ENCODE data around the gene ZCCHC2. TPM values are rescaled to one million over a fixed set of nuclear protein-coding genes. Genes with fewer than 3 reads are reported as not detected.

The ZCCHC2 gene
- total RNA-seq, 4 donors from 2014 or later, result 9.3 to 15.3 (median 11.3) TPM

GRCh38 chr18:62494764-62495163, 28.1 kb upstream of the ZCCHC2 start:
- Histone ChIP-seq H3K9me3 (no peaks in the 10 kb centered on the region), H3K36me3 (no peaks in the 10 kb centered on the region), H3K4me1 (no peaks in the 10 kb centered on the region), H3K4me3 (no peak overlapping the region), H3K27ac (no peak overlapping the region), H3K27me3 (peaks cover 0 to 52% (median 0%) of the 10 kb centered on the region in 4 donors)
- no peak for DNase-seq
- TF ChIP-seq POLR2A (IDR thresholded peaks at IDR 0.05), result no peak
- TF ChIP-seq CTCF (IDR thresholded peaks at IDR 0.05), result no peak
- intact Hi-C loops (cut with DNase I), result no loop called here
- 60 to 66% methylated on average over 3 of the region's 3 CpGs for WGBS, 2 donors

GRCh38 chr18:62496262-62496661, 26.6 kb upstream of the ZCCHC2 start:
- no peaks in the 10 kb centered on the region for H3K9me3 ChIP-seq
- intact Hi-C loops (cut with DNase I), result no loop called here
- H3K36me3 ChIP-seq, result no peaks in the 10 kb centered on the region
- H3K4me3 ChIP-seq, result no peak overlapping the region
- 82 to 87% methylated on average over 2 of the region's 2 CpGs for WGBS, 2 donors
- no peak overlapping the region for H3K27ac ChIP-seq
- TF ChIP-seq POLR2A (IDR thresholded peaks at IDR 0.05), result no peak
- no peak for TF ChIP-seq CTCF (IDR thresholded peaks at IDR 0.05)
- no peaks in the 10 kb centered on the region for H3K4me1 ChIP-seq
- H3K27me3 ChIP-seq, result peaks cover 0 to 42% (median 0%) of the 10 kb centered on the region in 4 donors
- DNase-seq, result no peak

GRCh38 chr18:62497190-62497772, 25.5 kb upstream of the ZCCHC2 start:
- Histone ChIP-seq H3K4me1 (no peaks in the 10 kb centered on the region), H3K27ac (no peak overlapping the region), H3K4me3 (no peak overlapping the region), H3K36me3 (no peaks in the 10 kb centered on the region), H3K9me3 (no peaks in the 10 kb centered on the region), H3K27me3 (peaks cover 0 to 31% (median 0%) of the 10 kb centered on the region in 4 donors)
- TF ChIP-seq POLR2A (IDR thresholded peaks at IDR 0.05) (no peak), CTCF (IDR thresholded peaks at IDR 0.05) (no peak)
- DNase-seq, result no peak
- intact Hi-C loops (cut with DNase I), result no loop called here
- 76% methylated on average over 6 to 13 of the region's 13 CpGs for WGBS, 2 donors

- intact Hi-C loops (cut with DNase I), result no loop called here
- no peak overlapping the region for H3K27ac ChIP-seq
Observed at GRCh38 chr18:62498616-62499262, 24.1 kb upstream of the ZCCHC2 start.

More at GRCh38 chr18:62498616-62499262, 24.1 kb upstream of the ZCCHC2 start:
- Histone ChIP-seq H3K9me3 (no peaks in the 10 kb centered on the region), H3K27me3 (peaks cover 0 to 17% (median 0%) of the 10 kb centered on the region in 4 donors), H3K4me1 (no peaks in the 10 kb centered on the region), H3K4me3 (no peak overlapping the region), H3K36me3 (no peaks in the 10 kb centered on the region)
- WGBS, 2 donors, result 87 to 88% methylated on average over 5 to 6 of the region's 7 CpGs
- TF ChIP-seq CTCF (IDR thresholded peaks at IDR 0.05) (no peak), POLR2A (IDR thresholded peaks at IDR 0.05) (no peak)
- no peak for DNase-seq

Measured in esophagus squamous epithelium (tissue), 5 donors.